IPS-NIHi7 (cell line): ENCODE data around the gene PLCB1.

Experiments used
- DNase-seq: peaks from one replicate; pipeline ENCODE4 v3.0.0; 2012; ENCODE audit warnings: mixed read lengths; ENCODE audit errors: extremely low spot score

Gene PLCB1

DNA sequence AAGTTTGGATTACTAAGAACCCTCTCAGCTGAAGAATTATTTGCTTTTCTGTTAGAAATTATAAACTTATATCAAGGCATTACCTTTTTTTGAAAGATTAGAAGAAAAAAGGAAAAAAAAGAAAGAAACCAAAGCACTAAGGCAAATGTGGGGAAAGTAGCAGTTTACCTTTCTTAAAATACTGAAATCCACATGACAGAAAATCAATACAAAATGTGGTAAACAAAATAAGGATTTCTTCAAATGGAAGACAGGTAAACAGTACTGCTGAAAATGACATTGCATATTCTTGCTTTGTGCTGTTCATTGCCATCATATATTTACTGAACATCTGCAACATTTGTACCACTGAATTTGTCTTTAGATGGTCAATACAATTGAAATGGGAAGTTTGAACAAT lies 525.6 kb downstream of the PLCB1 start:
- DNase-seq = no peak

DNA sequence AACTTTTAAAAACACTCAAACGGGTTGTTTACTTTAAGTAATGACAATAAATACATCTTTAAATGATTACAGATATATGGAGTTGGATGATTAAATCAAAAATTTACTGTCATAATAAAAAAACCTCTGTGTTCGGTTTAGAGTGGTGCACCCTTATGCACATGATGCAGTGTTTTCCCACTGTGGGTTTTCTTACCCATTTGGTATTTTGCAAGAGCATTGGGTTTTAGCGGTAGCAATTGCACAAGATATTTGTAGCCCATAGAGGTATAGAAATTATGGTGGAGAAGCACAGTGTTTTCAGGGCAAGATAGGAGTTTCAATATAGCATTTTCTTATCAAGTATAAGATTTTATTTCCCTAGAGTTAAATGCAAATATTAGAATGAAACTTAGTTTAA lies 526.0 kb downstream of the PLCB1 start:
- DNase-seq = no peak

DNA sequence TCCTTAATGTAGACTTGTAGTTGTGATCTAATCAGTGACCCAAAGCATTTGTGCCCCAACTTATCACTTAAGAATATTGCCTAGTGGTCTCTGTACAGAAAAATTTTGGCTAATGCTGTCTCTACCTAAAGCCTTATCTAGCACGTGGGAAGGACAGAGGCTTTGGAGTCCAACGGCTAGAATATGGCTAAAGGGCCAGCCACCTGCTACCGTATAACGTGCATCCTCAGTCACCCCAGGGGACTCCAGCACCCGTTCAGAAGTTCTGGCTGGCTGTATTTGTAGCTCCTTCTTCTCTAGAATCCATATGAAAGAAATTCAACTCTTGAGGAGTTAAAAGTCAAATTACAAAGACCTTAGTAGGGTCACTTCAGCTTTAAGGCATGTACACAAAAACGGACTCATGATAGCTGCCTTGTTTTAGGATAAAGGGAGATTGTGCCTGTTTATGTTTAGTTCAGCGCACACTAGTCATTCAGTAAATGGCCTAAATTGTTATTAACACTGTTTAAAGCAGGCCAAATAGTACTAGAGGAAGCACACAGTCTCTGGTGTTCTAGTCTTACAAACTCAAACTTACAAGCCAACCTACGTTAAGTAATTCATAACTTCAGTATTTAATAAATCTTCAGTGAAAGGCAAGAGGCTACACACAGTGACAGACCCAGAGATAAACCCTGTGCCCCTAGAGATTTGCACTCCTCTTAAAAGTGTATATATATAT lies 529.3 kb downstream of the PLCB1 start:
- no peak for DNase-seq

DNA sequence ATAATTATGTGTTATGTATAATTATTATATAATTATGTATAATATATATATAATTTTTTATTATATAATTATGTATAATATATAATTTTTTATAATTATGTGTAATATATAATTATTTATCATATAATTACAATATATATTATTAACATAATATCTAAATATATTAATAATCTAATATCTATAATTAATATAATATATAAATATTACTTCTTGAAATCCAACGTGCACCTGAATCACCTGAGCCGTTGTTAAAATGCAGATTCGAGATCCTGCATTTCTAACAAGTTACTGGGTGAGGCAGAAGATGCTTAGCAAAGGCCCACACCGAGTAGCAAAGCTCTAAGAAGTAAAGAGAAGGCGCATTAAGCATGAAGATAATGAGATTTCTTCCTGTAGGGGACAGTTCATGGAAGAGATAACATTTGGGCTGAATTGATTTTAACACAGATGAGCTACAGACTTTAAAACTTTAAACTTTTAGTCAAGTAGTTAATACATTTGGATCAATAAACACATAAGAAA lies 530.4 kb downstream of the PLCB1 start:
- DNase-seq = no peak

DNA sequence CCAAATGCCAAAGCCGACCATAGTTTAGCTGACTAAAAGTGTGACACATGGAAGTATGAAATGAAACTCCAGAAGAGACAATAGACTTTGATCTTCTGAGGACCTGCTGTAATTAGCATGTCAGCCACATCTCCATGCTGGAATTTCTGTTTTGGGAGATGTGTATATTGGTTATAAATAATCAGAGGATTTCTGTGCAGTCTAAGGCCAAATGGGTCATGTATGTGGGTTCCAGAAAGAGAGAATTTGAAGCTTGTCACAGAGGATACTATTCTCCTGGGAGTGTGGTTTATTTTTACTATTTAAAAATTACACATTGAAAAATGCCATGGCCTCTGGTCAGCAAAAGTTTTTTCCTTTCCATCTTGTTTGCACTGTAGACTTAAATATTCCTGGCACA lies 531.4 kb downstream of the PLCB1 start:
- DNase-seq = no peak

DNA sequence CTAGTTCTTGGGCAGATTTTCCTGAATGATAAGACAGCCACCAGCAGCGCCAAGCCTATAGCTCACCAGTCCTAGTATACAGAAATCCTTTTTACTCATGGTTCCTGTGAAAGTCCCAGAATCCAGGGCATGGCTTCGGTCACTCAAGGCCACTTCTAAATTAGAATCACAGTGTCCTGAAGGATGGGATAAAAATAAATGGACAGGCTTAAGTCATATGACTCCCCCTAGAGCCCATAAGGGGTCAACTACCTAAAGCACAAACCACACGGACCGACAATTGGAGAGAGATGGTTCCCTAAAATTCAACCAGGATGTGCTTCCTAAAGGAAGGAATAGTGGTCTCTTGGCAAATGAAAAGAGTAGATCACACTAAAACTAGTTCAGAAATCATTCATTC lies 532.7 kb downstream of the PLCB1 start:
- DNase-seq = peak; percentile 40

DNA sequence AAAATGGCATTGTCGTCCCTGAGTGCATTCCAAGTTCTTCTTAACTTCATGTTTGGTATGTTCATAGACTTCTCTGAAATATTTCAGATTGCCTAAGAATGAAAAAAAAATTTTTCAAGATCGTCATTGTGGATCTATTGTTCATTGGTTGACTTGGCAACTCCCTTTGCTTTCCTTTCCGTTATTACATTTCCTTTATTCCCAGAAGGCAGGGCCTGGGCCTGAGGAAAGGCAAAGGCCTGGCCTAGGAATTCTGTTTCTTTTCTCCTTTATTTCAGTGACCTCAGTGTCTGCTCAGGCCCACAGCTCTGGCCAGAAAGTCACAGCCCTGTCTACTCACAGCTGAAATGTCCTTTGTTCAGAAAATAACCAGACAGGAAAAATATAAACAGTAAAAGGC lies 535.2 kb downstream of the PLCB1 start:
- DNase-seq = no peak

DNA sequence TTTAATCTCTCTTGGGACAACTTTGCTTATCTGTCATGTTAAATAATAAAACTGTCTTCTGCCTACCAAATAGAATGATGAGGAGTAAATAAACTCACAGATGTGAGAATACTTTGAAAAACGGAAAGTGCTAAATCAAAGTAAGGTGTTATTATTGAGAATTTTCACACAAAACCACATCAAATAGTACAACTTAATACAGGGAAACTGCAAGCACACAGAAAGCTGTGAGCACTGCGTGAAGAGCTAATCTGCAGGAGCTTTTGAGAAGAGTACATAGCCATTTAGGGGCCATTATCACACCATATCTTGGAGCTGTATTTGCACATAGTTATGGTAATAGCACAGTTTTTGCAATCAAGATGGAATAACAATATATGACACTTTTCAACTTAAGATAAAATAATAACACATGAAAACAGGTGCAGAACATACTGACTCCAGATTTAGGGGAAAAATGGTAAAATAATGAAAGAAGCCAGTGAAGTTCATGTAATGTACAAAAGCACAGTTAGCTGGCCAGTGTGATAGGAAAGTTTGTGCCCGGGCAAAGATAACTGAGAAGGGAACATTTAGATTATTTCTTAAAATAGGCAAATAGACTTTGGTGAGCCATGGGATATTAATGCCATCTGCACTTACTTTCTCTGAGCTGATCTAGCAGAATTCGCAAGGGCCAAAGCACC lies 538.3 kb downstream of the PLCB1 start:
- no peak for DNase-seq

DNA sequence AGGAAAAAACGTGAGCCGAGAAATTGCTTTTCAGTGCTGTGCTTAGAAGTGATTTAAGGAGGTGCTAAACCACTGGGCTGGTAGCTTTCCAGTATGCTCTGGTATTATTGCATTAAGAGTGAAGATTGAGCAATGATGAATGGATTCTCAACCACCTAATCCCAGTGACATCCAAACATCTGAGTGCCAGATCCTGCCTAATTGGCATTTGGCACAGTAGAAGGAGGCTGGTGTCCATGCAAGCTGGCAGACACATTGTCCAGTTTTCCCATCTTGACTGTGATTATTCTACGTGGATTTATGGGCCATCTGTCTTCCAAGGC lies 538.8 kb downstream of the PLCB1 start:
- no peak for DNase-seq

DNA sequence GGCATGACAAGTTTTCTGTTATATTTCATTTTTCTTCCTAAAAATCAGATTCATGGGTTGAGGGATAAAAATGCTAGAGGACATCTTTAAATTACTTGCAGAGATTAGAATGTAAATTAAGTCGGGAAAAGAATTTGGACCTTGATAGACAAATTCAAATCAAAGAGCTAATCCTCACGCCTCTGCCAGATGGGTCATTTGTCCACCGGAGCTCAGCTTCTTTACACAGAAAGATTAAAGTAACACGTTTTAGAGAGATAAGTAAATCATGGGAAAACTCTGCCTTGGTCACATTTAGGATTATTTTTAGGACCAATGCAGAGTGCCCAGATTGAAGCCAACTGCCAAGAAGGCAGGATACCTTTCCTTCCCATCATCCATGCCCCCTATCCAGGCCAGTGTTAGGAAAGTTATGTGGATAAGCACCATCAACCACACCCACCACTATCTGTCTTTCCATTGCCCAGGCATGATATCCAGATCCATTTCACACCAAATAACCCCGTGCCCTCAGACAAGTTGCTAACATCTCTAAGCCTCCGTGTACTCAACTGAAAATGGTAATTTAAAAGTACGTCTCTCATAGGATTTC lies 539.4 kb downstream of the PLCB1 start:
- DNase-seq = no peak

DNA sequence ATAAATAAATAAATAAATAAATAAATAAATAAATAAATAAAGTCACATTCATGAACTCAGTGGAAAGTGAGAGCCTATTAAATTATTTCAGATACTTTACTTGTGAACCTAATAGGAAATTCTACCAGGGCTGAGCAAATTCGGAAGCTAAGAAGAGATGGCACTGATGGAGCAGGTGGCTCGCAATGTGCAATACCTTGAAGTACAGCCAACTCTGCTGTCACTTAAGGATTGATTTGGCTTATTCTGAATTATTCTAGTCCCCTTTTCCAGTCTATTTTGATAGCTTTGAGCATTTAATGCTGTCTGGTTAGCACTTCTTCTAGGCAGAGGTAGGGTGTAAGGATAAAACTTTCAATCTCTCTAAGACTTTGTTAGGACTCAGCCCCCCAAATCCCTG lies 541.0 kb downstream of the PLCB1 start:
- DNase-seq = no peak

DNA sequence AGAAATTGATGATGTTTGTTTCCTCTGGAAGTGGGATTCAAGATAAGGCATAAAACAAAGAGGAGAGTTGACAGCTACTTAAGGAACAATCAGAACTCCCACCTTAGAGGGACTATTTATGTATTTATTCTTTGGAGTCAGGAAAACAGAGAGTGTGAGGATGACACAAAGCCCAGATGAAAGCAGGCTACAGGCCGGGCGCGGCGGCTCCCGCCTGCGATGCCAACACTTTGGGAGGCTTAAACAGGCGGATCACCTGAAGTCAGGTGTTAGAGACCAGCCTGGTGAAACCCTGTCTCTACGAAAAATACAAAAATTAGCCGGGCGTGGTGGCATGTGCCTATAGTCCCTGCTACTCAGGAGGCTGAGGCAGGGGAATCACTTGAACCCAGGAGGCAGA lies 543.8 kb downstream of the PLCB1 start:
- DNase-seq = no peak

DNA sequence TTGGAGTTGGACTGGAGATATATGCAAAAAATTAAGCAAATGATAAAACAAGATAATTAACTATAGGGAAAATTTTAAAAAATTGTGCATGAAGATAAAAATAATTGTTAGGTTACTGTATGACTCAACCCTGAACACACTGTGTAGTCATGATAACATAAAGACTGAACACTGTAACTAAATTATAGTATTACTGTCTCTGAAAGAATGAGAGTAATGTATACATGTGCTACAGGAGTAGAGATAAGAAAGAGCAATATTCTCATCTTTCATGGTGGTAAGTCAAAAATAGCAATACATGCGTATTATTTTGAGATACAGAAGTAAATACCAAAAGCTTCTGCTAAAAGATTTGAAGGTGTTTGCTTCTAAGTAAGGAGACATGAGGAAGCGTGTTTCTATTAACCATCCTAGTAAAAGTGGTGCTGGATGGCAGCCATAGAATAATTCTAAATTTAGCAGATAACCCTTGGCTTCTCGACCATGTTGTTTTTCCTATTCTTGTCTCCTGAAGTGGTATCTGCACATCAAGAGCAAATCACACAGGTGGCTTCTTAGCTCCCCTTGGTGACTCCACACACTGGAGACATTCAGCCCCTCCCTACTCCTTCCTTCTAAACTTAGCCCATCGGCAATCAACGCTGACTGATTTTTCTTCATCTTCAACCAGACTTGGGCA lies 546.2 kb downstream of the PLCB1 start:
- DNase-seq = no peak

DNA sequence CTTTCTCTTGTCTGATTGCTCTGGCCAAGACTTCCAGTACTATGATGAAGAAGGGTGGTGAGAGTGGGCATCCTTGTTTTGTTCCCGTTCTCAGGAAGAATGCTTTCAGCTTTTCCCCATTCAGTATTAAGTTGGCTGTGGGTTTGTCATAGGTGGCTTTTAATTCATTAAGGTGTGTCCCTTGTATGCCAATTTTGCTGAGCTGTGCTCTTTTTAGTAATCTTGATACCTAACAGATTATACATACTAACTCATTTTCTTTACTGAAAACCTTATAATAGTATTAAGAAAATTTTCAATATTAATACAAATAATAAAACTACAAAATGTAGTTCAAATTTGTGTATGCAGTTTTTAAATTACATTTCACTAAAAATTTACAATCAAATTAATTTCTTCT lies 557.3 kb downstream of the PLCB1 start:
- DNase-seq = no peak

DNA sequence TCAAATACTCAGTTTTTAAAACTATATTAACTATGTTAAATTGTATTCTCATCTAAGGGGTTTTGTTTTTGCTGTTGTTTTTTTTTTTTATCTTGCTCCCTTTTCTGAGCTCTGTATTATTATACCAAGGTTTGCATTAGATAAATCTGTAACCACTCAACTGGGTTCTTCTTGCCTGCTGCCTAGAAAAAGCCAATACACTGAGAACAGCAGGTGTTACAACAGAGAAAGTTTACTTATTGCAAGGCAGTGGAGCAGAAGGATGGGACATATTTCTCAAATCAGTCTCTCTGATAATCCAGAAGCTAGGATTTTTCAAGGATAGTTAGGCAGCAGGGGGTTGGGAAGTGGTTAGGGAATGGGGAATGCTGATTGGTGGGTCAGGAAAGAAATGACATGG lies 558.0 kb downstream of the PLCB1 start:
- no peak for DNase-seq

DNA sequence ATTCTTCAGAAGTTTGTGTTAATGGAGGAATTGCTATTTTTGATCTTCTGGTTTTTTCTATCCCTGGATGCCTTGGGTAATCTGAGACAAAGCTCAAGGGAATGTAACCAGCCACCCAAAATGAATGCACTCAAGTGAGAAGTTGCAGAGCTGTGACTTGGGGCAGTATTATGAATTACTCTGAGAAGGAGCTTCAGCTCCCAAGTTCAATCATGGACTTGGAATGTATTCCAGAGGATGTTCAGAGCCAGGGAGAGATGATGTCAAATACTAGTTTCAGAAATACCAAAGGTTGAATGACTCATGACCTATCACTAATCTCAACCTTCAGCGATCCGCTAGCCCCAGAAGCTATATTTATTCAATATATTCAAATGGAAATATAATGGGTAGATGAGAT lies 561.6 kb downstream of the PLCB1 start:
- DNase-seq = no peak

DNA sequence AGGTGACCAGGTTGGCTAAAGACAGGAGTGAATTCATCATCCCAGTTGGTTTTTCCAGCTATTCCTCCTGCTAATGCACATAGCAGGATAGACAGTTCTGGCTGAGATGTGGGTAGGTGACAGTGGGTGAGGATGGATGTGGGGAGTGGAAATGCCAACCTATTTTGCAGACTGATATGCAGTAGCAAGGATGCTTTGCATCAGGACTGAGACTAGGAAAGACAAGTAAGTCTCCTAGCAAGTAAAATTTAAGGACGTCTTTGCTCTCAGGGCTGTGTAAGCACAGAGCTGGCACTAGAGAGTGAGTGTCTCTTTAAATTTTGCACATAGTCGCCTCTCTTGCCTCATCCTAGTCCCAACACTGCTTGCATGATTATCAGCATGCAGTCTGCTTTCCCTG lies 568.7 kb downstream of the PLCB1 start:
- DNase-seq = no peak

DNA sequence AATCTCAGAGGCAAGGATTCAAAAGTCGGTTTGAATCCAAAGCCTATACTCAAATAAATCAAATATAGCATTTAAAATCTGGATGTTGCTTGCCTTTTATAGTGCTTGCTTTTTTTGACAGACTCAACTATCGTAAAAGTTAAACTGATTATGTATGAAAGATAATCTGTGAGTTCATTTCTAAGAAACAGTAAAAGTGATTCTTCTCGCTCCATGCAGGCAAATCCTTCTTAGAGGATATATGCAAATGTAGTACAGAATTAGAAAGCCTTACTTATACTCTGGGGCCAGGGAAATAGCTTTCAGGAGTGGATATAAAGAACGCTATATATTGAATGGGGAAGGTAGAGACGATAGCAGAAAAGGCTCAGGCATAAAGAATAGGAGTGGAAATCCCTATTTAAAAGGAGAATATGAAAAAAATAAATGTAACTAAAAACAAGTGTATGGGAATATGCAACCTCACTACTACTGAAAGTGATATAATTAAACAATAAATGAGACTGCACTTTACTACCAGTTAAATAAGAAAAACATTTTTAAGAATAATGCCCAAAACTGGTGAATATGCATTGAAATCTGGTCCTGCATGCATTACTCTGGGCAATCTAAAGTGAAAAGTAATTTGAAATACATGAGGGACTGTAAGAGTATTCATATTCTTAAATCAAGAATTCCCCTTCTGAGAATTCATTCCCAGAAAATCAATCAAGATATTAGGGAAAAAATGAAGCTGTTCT lies 575.1 kb downstream of the PLCB1 start:
- DNase-seq = no peak

DNA sequence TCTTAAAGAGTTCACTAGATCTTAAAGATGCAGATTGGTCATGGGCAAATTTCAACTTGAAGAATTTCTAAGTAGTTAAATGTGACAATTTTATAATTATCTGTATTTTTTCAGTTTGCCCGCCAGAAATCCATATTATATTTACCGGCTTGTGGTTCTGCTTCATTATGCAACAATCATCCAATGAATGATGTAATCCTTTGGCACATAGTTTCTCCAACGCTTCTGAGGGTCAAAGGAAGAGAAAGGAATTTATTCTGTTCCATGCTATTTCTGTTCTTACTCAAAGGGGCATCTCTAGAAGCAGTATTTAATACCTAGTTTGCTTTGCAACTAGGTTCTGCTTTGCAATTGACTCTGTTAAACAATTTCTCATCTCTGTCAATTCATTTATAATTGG lies 577.6 kb downstream of the PLCB1 start:
- no peak for DNase-seq

DNA sequence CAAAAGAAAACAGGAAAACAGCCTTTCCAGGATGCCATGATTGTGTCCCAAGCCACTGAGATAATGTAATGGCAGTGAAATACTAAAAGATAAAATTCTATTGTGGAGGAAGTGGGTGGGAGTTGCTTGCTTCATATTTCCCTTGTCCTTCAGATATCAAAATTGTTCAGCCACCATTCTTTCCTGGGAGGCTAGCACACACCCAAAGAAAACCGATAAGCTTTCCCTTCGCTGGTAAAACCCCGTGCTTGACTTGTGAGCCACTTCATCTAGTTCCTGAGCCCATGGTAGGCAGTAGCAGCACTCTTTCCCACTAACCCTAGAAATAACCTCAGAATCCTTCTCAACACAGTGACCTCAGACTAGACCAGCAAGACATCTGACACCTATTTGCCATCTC lies 579.4 kb downstream of the PLCB1 start:
- no peak for DNase-seq

DNA sequence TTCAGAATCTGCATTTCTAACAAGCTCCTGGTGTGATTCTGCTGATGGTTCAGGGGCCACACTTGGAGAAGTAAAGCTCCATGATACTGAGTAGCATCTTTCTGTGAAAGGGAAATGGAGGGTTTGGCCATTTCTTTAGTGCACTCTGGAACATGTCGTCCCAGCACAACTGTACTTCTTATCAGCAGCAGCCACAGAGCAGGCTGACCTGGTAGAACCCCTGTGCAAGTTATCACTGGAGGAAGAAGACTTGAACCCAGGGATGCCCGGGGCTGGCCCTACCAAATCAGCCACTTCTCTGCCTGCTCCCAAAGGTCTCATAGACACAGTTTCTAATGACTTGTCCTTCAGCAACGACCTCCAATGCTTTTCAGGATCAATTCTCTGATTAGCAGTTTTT lies 582.1 kb downstream of the PLCB1 start:
- no peak for DNase-seq

DNA sequence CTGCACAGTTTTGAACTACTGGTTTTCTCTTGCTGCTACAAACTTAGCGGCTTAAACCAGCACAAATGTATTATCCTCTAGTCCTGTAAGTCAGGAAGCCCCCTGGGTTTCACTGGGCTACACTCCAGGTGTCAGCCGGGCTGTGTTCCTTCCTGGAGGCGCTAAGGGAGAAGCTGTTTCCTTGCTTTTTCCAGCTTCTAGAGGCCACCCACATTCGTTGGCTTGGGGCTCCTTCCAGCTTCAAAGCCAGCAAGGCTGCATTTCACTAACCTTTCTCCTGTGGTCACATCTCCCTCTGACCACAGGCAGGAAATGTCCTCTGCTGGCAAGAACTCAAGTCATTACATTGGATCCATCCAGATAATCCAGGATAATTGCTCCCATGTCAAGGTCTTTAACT lies 586.2 kb downstream of the PLCB1 start:
- DNase-seq = no peak
